HepG2 (cell line): ENCODE data around the gene SCMH1. TPM values are rescaled to one million over a fixed set of nuclear protein-coding genes. Genes with fewer than 3 reads are reported as not detected.

Experiments used
- ATAC-seq: fragments of 200-7000 bp; cut with Tn5 transposase; 3 replicates; pipeline ENCODE4 v1.9.1; 2020; ENCODE audit warnings: mild to moderate bottlenecking, moderate library complexity
- BruUV-seq: library from RNA; stranded (reverse); fragments of 400-500 nt; replicated peaks from 2 replicates; lab custom pipeline; 2021; lab: Mats Ljungman, UMichigan
- CTCF ChIA-PET: fragments of 300-600 bp; formaldehyde crosslinking; extraction: SDS; loops from one replicate; lab custom pipeline; 2021; ENCODE audit warnings: low total read pairs, inconsistent platforms, low intra/inter-chr PET ratio; lab: Yijun Ruan, JAX
- POLR2A ChIA-PET: fragments of 350-600 bp; sonication (Branson Sonifier 250); formaldehyde crosslinking; loops from one replicate; lab custom pipeline; 2020; ENCODE audit warnings: antibody characterized with exemption, inconsistent platforms; lab: Yijun Ruan, JAX
- DNase-seq: peaks from one replicate; pipeline ENCODE4 v3.0.0-alpha.2; 2015; ENCODE audit warnings: low spot score
- FAIRE-seq: peaks from 3 replicates; lab custom pipeline; 2011; peaks lifted over from hg19 to GRCh38; lab: Jason Lieb, UNC
- H2AFZ ChIP-seq: one replicate; pipeline ENCODE4 v1.6.1; 2011; ENCODE audit warnings: low read length, inconsistent platforms
- H3K27ac ChIP-seq: fragments of 300-600 bp; 3 replicates; pipeline ENCODE4 v1.8.0; 2011; ENCODE audit warnings: mixed run types, mild to moderate bottlenecking, mixed read lengths, low read length, inconsistent platforms; ENCODE audit not compliant: insufficient read depth; ENCODE audit errors: extremely low read length
- H3K27me3 ChIP-seq, 2 experiments: fragments of 200-600 bp in 1 of 2; 2 replicates in 1 of 2; 3 replicates in 1 of 2; pipeline versions ENCODE4 v1.6.0 to v1.8.0; 2011; ENCODE audit warnings: low read length in 2 of 2, mild to moderate bottlenecking in 2 of 2, moderate library complexity in 2 of 2, inconsistent platforms in 1 of 2; ENCODE audit not compliant: insufficient read depth in 2 of 2, control insufficient read depth in 1 of 2
- H3K36me3 ChIP-seq, 2 experiments: fragments of 200-600 bp in 1 of 2; replicated peaks in 1 of 2; 2 replicates in 1 of 2; 3 replicates in 1 of 2; pipeline versions ENCODE4 v1.5.1 to v1.8.0; 2011; ENCODE audit warnings: low read length in 2 of 2, inconsistent platforms in 1 of 2; ENCODE audit not compliant: insufficient read depth in 2 of 2, control insufficient read depth in 1 of 2
- H3K4me1 ChIP-seq: 2 replicates; pipeline ENCODE4 v1.5.1; 2012; ENCODE audit warnings: low read length, inconsistent platforms; ENCODE audit not compliant: insufficient read depth
- H3K4me2 ChIP-seq: 2 replicates; pipeline ENCODE4 v1.6.0; 2011; ENCODE audit warnings: low read depth, low read length, inconsistent platforms
- H3K4me3 ChIP-seq, 3 experiments: fragments of 200-600 bp in 1 of 3; sonication (generic), shearing (Covaris generic) in 1 of 3; replicated peaks in 1 of 3; 2 replicates each; pipeline ENCODE4 v1.5.1; 2011 to 2016; ENCODE audit warnings: low read length in 3 of 3, inconsistent platforms in 2 of 3, low read depth in 2 of 3, mild to moderate bottlenecking in 2 of 3, control low read depth in 1 of 3, mixed read lengths in 1 of 3; ENCODE audit not compliant: insufficient read depth in 1 of 3
- H3K79me2 ChIP-seq: one replicate; pipeline ENCODE4 v1.6.1; 2011; ENCODE audit warnings: low read length, inconsistent platforms; ENCODE audit not compliant: insufficient read depth
- H3K9ac ChIP-seq: 2 replicates; pipeline ENCODE4 v1.6.0; 2011; ENCODE audit warnings: mild to moderate bottlenecking, low read depth, low read length, inconsistent platforms; ENCODE audit not compliant: insufficient read depth
- H3K9me3 ChIP-seq: 2 replicates; pipeline ENCODE4 v1.5.1; 2012; ENCODE audit warnings: mild to moderate bottlenecking, low read length
- H4K20me1 ChIP-seq: 2 replicates; pipeline ENCODE4 v1.6.0; 2011; ENCODE audit warnings: inconsistent platforms, mild to moderate bottlenecking, low read length, moderate library complexity; ENCODE audit not compliant: insufficient read depth
- ARNT2 ChIP-seq: sonication (generic); formaldehyde crosslinking; IDR thresholded peaks from 2 replicates; pipeline ENCODE4 v1.8.0; 2022; ENCODE audit warnings: mild to moderate bottlenecking, low read depth, missing genetic modification reagents, moderate library complexity
- HDAC1 ChIP-seq: sonication (generic); formaldehyde crosslinking; IDR thresholded peaks from 2 replicates; pipeline ENCODE4 v1.5.1; 2020; ENCODE audit warnings: mild to moderate bottlenecking, missing genetic modification reagents
- HOXA3 ChIP-seq: sonication (generic); formaldehyde crosslinking; IDR thresholded peaks from 2 replicates; pipeline ENCODE4 v1.5.0; 2020; ENCODE audit warnings: missing genetic modification reagents
- KLF11 ChIP-seq: IDR thresholded peaks from 2 replicates; pipeline ENCODE4 v1.6.1; 2016; ENCODE audit warnings: missing compliant biosample characterization
- NFATC3 ChIP-seq: sonication (generic); formaldehyde crosslinking; IDR thresholded peaks from 2 replicates; pipeline ENCODE4 v1.5.1; 2020; ENCODE audit warnings: mild to moderate bottlenecking, missing genetic modification reagents
- PRDM15 ChIP-seq: sonication (generic); formaldehyde crosslinking; IDR thresholded peaks from 2 replicates; pipeline ENCODE4 v1.4.0; 2020; ENCODE audit warnings: missing genetic modification reagents
- STAT6 ChIP-seq: sonication (generic); formaldehyde crosslinking; IDR thresholded peaks from 2 replicates; pipeline ENCODE4 v1.4.0; 2020; ENCODE audit warnings: missing genetic modification reagents, mild to moderate bottlenecking, borderline replicate concordance
- ZBTB21 ChIP-seq: sonication (generic); formaldehyde crosslinking; IDR thresholded peaks from 2 replicates; pipeline ENCODE4 v1.4.0; 2020; ENCODE audit warnings: missing genetic modification reagents
- ZBTB33 ChIP-seq: sonication (generic); formaldehyde crosslinking; IDR thresholded peaks from 2 replicates; pipeline ENCODE4 v1.4.0; 2020; ENCODE audit warnings: missing genetic modification reagents
- ZNF460 ChIP-seq: sonication (generic); formaldehyde crosslinking; IDR thresholded peaks from 2 replicates; pipeline ENCODE4 v1.5.1; 2020; ENCODE audit warnings: missing genetic modification reagents, mild to moderate bottlenecking, borderline replicate concordance
- WGBS: methylation state at CpG from one replicate; pipeline ENCODE4 v1.1.6; 2017; ENCODE audit warnings: low lambda C conversion rate; 5-methylcytosine and 5-hydroxymethylcytosine counted together
- in situ Hi-C: cut with HindIII; loops from 2 replicates; pipeline ENCODE4 v1.10.0; 2017; ENCODE audit warnings: low pct_unique_long_range_greater_than_20kb; ENCODE audit not compliant: extremely low pct_ligation_motif_present
- intact Hi-C: fragments of 100-400 bp; cut with micrococcal nuclease; formaldehyde crosslinking; loops from one replicate; pipeline ENCODE4 v1.10.0; 2022; ENCODE audit not compliant: unreplicated experiment
- polyA plus RNA-seq, 8 experiments: library from polyadenylated mRNA; depleted of rRNA in 3 of 8; stranded (reverse) in 7 of 8; unstranded in 1 of 8; fragments of >200 nt; fragmentation: Illumina TruSeq in 4 of 8; extraction: Trizol in 4 of 8; gene quantifications; 2 replicates each; pipeline versions ENCODE4 v1.2.1 to v1.2.3, GENCODE V29; 2011 to 2016; ENCODE audit warnings: low read depth in 4 of 8, missing spikeins in 1 of 8, mixed read lengths in 1 of 8; ENCODE audit not compliant: insufficient read depth in 1 of 8
- total RNA-seq, 5 experiments: library from RNA; depleted of rRNA; stranded (reverse); fragments of >200 nt; fragmentation: Illumina TruSeq; extraction: Trizol; gene quantifications; 2 replicates each; pipeline ENCODE4 v1.2.3, GENCODE V29; 2016; ENCODE audit warnings: low read depth in 1 of 5

The SCMH1 gene
- total and polyA plus RNA-seq, 2 of the 13 experiments (the other 11 are each of a cell fraction or from before 2014, with no cell fraction given): 41.8 to 52.6 TPM

- Histone ChIP-seq H3K9ac (no peak overlapping the region), H2AFZ (no peak overlapping the region), H3K9me3 (no peaks in the 10 kb centered on the region), H3K4me2 (no peak overlapping the region), H4K20me1 (no peaks in the 10 kb centered on the region), H3K36me3 (peaks cover 12 to 43% of the 10 kb centered on the region in 2 experiments), H3K4me1 (peaks cover 4% of the 10 kb centered on the region), H3K4me3 (no peak overlapping the region), H3K27me3 (no peaks in the 10 kb centered on the region), H3K27ac (no peak overlapping the region), H3K79me2 (no peaks in the 10 kb centered on the region)
- POLR2A ChIA-PET: no interaction called here
- no TSS peak for BruUV-seq
- intact Hi-C loops (no loop called here), in situ Hi-C loops (no loop called here)
- ATAC-seq (no peak), DNase-seq (no peak), FAIRE-seq (no peak)
- WGBS: 98% methylated on average over 13 of the region's 13 CpGs
- CTCF ChIA-PET: no interaction called here
- no peak for TF ChIP-seq NFATC3 (CRISPR knock-in tag)
- no peak for TF ChIP-seq ARNT2 (CRISPR knock-in tag)
- TF ChIP-seq ZNF460: no peak
- TF ChIP-seq HDAC1 (CRISPR knock-in tag): no peak
- no peak for TF ChIP-seq STAT6
- no peak for TF ChIP-seq ZBTB21 (CRISPR knock-in tag)
- TF ChIP-seq ZBTB33: no peak
- no peak for TF ChIP-seq HOXA3
- no peak for TF ChIP-seq PRDM15 (CRISPR knock-in tag)
- no peak for TF ChIP-seq KLF11
Measured at GRCh38 chr1:41015897-41016470, 226.1 kb downstream of the SCMH1 start.
